Immature natural killer cell (primary cell): Measurements from ENCODE around the gene SCYGR6. TPM values are rescaled to one million over a fixed set of nuclear protein-coding genes. Genes with fewer than 3 reads are reported as not detected.
"Not testable (repeated sequence)": the region's sequence is repeated elsewhere in the genome, so short reads cannot be mapped to it uniquely, and the experiment has no call there.

Source experiments
- DNase-seq, 3 donors: peaks; one replicate each; pipeline ENCODE4 v3.0.0; 2022; ENCODE audit warnings: mixed read lengths in 1 of 3
- H3K27ac Mint-ChIP-seq, 6 donors: one replicate each; pipeline ENCODE4 v1.8.0; 2020; ENCODE audit warnings: mixed read lengths in 6 of 6, mild to moderate bottlenecking in 5 of 6, inconsistent platforms in 4 of 6, moderate library complexity in 3 of 6
- H3K27me3 Mint-ChIP-seq, 3 donors: one replicate each; pipeline ENCODE4 v1.8.0; 2020 to 2021; ENCODE audit warnings: low read depth in 3 of 3, mild to moderate bottlenecking in 3 of 3, mixed read lengths in 3 of 3, moderate library complexity in 3 of 3, inconsistent platforms in 1 of 3
- H3K36me3 Mint-ChIP-seq, 3 donors: one replicate each; pipeline ENCODE4 v1.8.0; 2020; ENCODE audit warnings: mixed read lengths in 3 of 3, inconsistent platforms in 2 of 3, mild to moderate bottlenecking in 2 of 3
- H3K4me1 Mint-ChIP-seq, 2 donors: one replicate each; pipeline ENCODE4 v1.8.0; 2020; ENCODE audit warnings: inconsistent platforms in 2 of 2, mild to moderate bottlenecking in 2 of 2, mixed read lengths in 2 of 2, moderate library complexity in 1 of 2
- H3K4me3 Mint-ChIP-seq, 5 donors: one replicate each; pipeline ENCODE4 v1.8.0; 2020; ENCODE audit warnings: mild to moderate bottlenecking in 5 of 5, mixed read lengths in 5 of 5, inconsistent platforms in 3 of 5, moderate library complexity in 3 of 5
- H3K9me3 Mint-ChIP-seq, 6 donors: one replicate each; pipeline ENCODE4 v1.8.0; 2020; ENCODE audit warnings: mild to moderate bottlenecking in 6 of 6, mixed read lengths in 6 of 6, inconsistent platforms in 4 of 6, moderate library complexity in 3 of 6
- polyA plus RNA-seq, 3 donors: library from polyadenylated mRNA; unstranded; fragments of 300-500 nt; fragmentation: Illumina TruSeq; gene quantifications; one replicate each; pipeline ENCODE4 v1.2.3, GENCODE V29; 2021

SCYGR6 gene
- polyA plus RNA-seq, 3 donors from 2014 or later = not detected

- peaks cover 2 to 9% (median 7%) of the 10 kb centered on the region in 3 donors for H3K27me3 Mint-ChIP-seq
- no peak overlapping the region for H3K27ac Mint-ChIP-seq
- H3K4me1 Mint-ChIP-seq = no peaks in the 10 kb centered on the region
- H3K4me3 Mint-ChIP-seq = no peak overlapping the region
- peaks cover 0 to 4% (median 0%) of the 10 kb centered on the region in 6 donors for H3K9me3 Mint-ChIP-seq
- DNase-seq = no peak
- no peaks in the 10 kb centered on the region for H3K36me3 Mint-ChIP-seq
Observed at GRCh38 chr2:227739351-227739750, 14.8 kb upstream of the SCYGR6 start.

GRCh38 chr2:227728035-227728434 is 3.5 kb upstream of the SCYGR6 start, which contains the start of gene SCYGR7:
SCYGR7 (plus strand) TSS chr2:227728335; CDS start chr2:227728335, 0 bp downstream.
- no peak within 1 kb of the TSS for H3K27ac Mint-ChIP-seq

GRCh38 chr2:227722821-227723220 is 1.7 kb downstream of the SCYGR6 start:
- not testable (repeated sequence) for H3K4me3 Mint-ChIP-seq, DNase-seq, H3K4me1 Mint-ChIP-seq, H3K36me3 Mint-ChIP-seq, H3K27ac Mint-ChIP-seq, H3K9me3 Mint-ChIP-seq, H3K27me3 Mint-ChIP-seq

More at GRCh38 chr2:227728035-227728434, 3.5 kb upstream of the SCYGR6 start, which contains the start of gene SCYGR7:
- Mint-ChIP-seq H3K4me1 (no peaks in the 10 kb centered on the region), H3K27me3 (peaks cover 0 to 3% (median 2%) of the 10 kb centered on the region in 3 donors), H3K9me3 (peaks cover 0 to 3% (median 0%) of the 10 kb centered on the region in 6 donors), H3K36me3 (no peaks in the 10 kb centered on the region), H3K4me3 (no peak within 1 kb of the TSS)
- DNase-seq = no peak

- no peak overlapping the region for H3K4me3 Mint-ChIP-seq
- no peak for DNase-seq
- no peaks in the 10 kb centered on the region for H3K4me1 Mint-ChIP-seq
- H3K9me3 Mint-ChIP-seq = no peaks in the 10 kb centered on the region
- no peaks in the 10 kb centered on the region for H3K36me3 Mint-ChIP-seq
- peaks cover 2 to 9% (median 6%) of the 10 kb centered on the region in 3 donors for H3K27me3 Mint-ChIP-seq
- H3K27ac Mint-ChIP-seq = no peak overlapping the region
Observed at GRCh38 chr2:227720680-227721079, 3.9 kb downstream of the SCYGR6 start.

GRCh38 chr2:227719641-227720040 is 4.9 kb downstream of the SCYGR6 start:
- Mint-ChIP-seq H3K27ac (no peak overlapping the region), H3K27me3 (peaks cover 2 to 12% (median 4%) of the 10 kb centered on the region in 3 donors), H3K4me1 (no peaks in the 10 kb centered on the region), H3K36me3 (no peaks in the 10 kb centered on the region), H3K4me3 (no peak overlapping the region), H3K9me3 (no peaks in the 10 kb centered on the region)
- DNase-seq = no peak

- Mint-ChIP-seq H3K27ac (no peak within 1 kb of the TSS), H3K4me3 (peak within 1 kb of the TSS in 1 of 5 donors; percentile 17), H3K36me3 (no peaks in the 10 kb centered on the region), H3K9me3 (no peaks in the 10 kb centered on the region), H3K27me3 (peaks cover 2 to 12% (median 4%) of the 10 kb centered on the region in 3 donors), H3K4me1 (no peaks in the 10 kb centered on the region)
- DNase-seq = no peak
Observed at GRCh38 chr2:227717687-227718567, 6.6 kb downstream of the SCYGR6 start, which contains the start of gene SLC19A3. SLC19A3 (minus strand) TSS chr2:227718028; CDS start chr2:227702318, 15,710 bp downstream.

- H3K4me3 Mint-ChIP-seq = no peak overlapping the region
- H3K36me3 Mint-ChIP-seq = no peaks in the 10 kb centered on the region
- H3K27ac Mint-ChIP-seq = no peak overlapping the region
- no peak for DNase-seq
- H3K4me1 Mint-ChIP-seq = no peaks in the 10 kb centered on the region
- H3K27me3 Mint-ChIP-seq = peaks cover 2 to 10% (median 4%) of the 10 kb centered on the region in 3 donors
- no peaks in the 10 kb centered on the region for H3K9me3 Mint-ChIP-seq
Observed at GRCh38 chr2:227716501-227716900, 8.1 kb downstream of the SCYGR6 start.

GRCh38 chr2:227713291-227713690 is 11.3 kb downstream of the SCYGR6 start:
- Mint-ChIP-seq H3K9me3 (no peaks in the 10 kb centered on the region), H3K36me3 (no peaks in the 10 kb centered on the region), H3K27me3 (peaks cover 2 to 5% (median 4%) of the 10 kb centered on the region in 3 donors), H3K4me3 (no peak overlapping the region), H3K4me1 (no peaks in the 10 kb centered on the region), H3K27ac (no peak overlapping the region)
- DNase-seq = no peak

- Mint-ChIP-seq H3K27me3 (peaks cover 2 to 4% (median 3%) of the 10 kb centered on the region in 3 donors), H3K4me3 (no peak overlapping the region), H3K27ac (no peak overlapping the region), H3K4me1 (no peaks in the 10 kb centered on the region), H3K36me3 (no peaks in the 10 kb centered on the region), H3K9me3 (no peaks in the 10 kb centered on the region)
- no peak for DNase-seq
Observed at GRCh38 chr2:227710986-227711385, 13.6 kb downstream of the SCYGR6 start.

GRCh38 chr2:227707390-227707789 is 17.2 kb downstream of the SCYGR6 start:
- no peak overlapping the region for H3K4me3 Mint-ChIP-seq
- H3K36me3 Mint-ChIP-seq = no peaks in the 10 kb centered on the region
- DNase-seq = no peak
- peaks cover 0 to 2% (median 0%) of the 10 kb centered on the region in 6 donors for H3K9me3 Mint-ChIP-seq
- no peak overlapping the region for H3K27ac Mint-ChIP-seq
- H3K27me3 Mint-ChIP-seq = peaks cover 0 to 4% (median 4%) of the 10 kb centered on the region in 3 donors
- H3K4me1 Mint-ChIP-seq = no peaks in the 10 kb centered on the region

GRCh38 chr2:227706859-227707258 is 17.7 kb downstream of the SCYGR6 start:
- Mint-ChIP-seq H3K36me3 (no peaks in the 10 kb centered on the region), H3K9me3 (peaks cover 0 to 2% (median 0%) of the 10 kb centered on the region in 6 donors), H3K4me3 (no peak overlapping the region), H3K27ac (no peak overlapping the region), H3K27me3 (peaks cover 0 to 4% (median 4%) of the 10 kb centered on the region in 3 donors), H3K4me1 (no peaks in the 10 kb centered on the region)
- no peak for DNase-seq

- no peaks in the 10 kb centered on the region for H3K4me1 Mint-ChIP-seq
- H3K4me3 Mint-ChIP-seq = no peak overlapping the region
- peaks cover 0 to 2% (median 0%) of the 10 kb centered on the region in 6 donors for H3K9me3 Mint-ChIP-seq
- H3K27ac Mint-ChIP-seq = no peak overlapping the region
- no peak for DNase-seq
- peaks cover 0 to 4% (median 2%) of the 10 kb centered on the region in 3 donors for H3K27me3 Mint-ChIP-seq
- no peaks in the 10 kb centered on the region for H3K36me3 Mint-ChIP-seq
Observed at GRCh38 chr2:227703961-227704360, 20.6 kb downstream of the SCYGR6 start.

- Mint-ChIP-seq H3K27me3 (peaks cover 2 to 4% (median 3%) of the 10 kb centered on the region in 3 donors), H3K27ac (no peak overlapping the region), H3K9me3 (peaks cover 0 to 2% (median 0%) of the 10 kb centered on the region in 6 donors), H3K36me3 (no peaks in the 10 kb centered on the region), H3K4me3 (no peak overlapping the region), H3K4me1 (no peaks in the 10 kb centered on the region)
- DNase-seq = no peak
Observed at GRCh38 chr2:227703280-227703732, 21.3 kb downstream of the SCYGR6 start.

- Mint-ChIP-seq H3K36me3 (no peaks in the 10 kb centered on the region), H3K27ac (no peak overlapping the region), H3K4me1 (no peaks in the 10 kb centered on the region), H3K4me3 (no peak overlapping the region), H3K27me3 (peaks cover 2 to 4% (median 3%) of the 10 kb centered on the region in 3 donors), H3K9me3 (peaks cover 0 to 2% (median 0%) of the 10 kb centered on the region in 6 donors)
- DNase-seq = no peak
Observed at GRCh38 chr2:227701556-227701955, 23.0 kb downstream of the SCYGR6 start.
